Neural cell (in vitro differentiated cells): ENCODE results near the gene HNRNPK. TPM values are rescaled to one million over a fixed set of nuclear protein-coding genes. Genes with fewer than 3 reads are reported as not detected.

ENCODE experiments used
- H2AFZ ChIP-seq: fragments of 200-600, 300-800 bp; sonication (generic), shearing (Covaris generic); 2 replicates; pipeline ENCODE4 v1.6.0; 2014; ENCODE audit warnings: low read depth, mild to moderate bottlenecking, antibody characterized with exemption, low read length, moderate library complexity
- H3F3A ChIP-seq: fragments of 200-600 bp; shearing (Covaris generic); 2 replicates; pipeline ENCODE4 v1.6.1; 2016; ENCODE audit warnings: mild to moderate bottlenecking, moderate library complexity, mixed read lengths, antibody characterized with exemption, low read length; ENCODE audit not compliant: insufficient read depth, poor library complexity, severe bottlenecking
- H3K27ac ChIP-seq: fragments of 200-600, 300-800 bp; sonication (generic), shearing (Covaris generic); 2 replicates; pipeline ENCODE4 v1.5.1; 2014; ENCODE audit warnings: mild to moderate bottlenecking, low read length, moderate library complexity
- H3K27me3 ChIP-seq: fragments of 300-800, 200-600 bp; sonication (generic), shearing (Covaris generic); 2 replicates; pipeline ENCODE4 v1.6.0; 2014; ENCODE audit warnings: mild to moderate bottlenecking, low read depth, low read length, moderate library complexity; ENCODE audit not compliant: insufficient read depth
- H3K36me3 ChIP-seq: fragments of 300-800, 200-600 bp; sonication (generic), shearing (Covaris generic); 2 replicates; pipeline ENCODE4 v1.5.1; 2014; ENCODE audit warnings: mild to moderate bottlenecking, antibody characterized with exemption, low read length, moderate library complexity; ENCODE audit not compliant: insufficient read depth
- H3K4me2 ChIP-seq: fragments of 300-800, 200-600 bp; sonication (generic), shearing (Covaris generic); 2 replicates; pipeline ENCODE4 v1.6.0; 2014; ENCODE audit warnings: mild to moderate bottlenecking, low read length
- H3K4me3 ChIP-seq: fragments of 300-800, 200-600 bp; sonication (generic), shearing (Covaris generic); 2 replicates; pipeline ENCODE4 v1.5.1; 2014; ENCODE audit warnings: mild to moderate bottlenecking, low read length, moderate library complexity
- H3K79me2 ChIP-seq: fragments of 200-600 bp; shearing (Covaris generic); replicated peaks from 2 replicates; pipeline ENCODE4 v1.6.0; 2014; ENCODE audit warnings: mild to moderate bottlenecking, low read length, moderate library complexity; ENCODE audit not compliant: insufficient read depth
- H3K9ac ChIP-seq: fragments of 300-800, 200-600 bp; sonication (generic), shearing (Covaris generic); 2 replicates; pipeline ENCODE4 v1.6.1; 2016; ENCODE audit warnings: mild to moderate bottlenecking, low read length, mixed read lengths
- H3K9me2 ChIP-seq: fragments of 200-600 bp; shearing (Covaris generic); 2 replicates; pipeline ENCODE4 v1.6.1; 2016; ENCODE audit warnings: mild to moderate bottlenecking, low read length, mixed read lengths; ENCODE audit not compliant: insufficient read depth
- H3K9me3 ChIP-seq: fragments of 200-600, 300-800 bp; sonication (generic), shearing (Covaris generic); 2 replicates; pipeline ENCODE4 v1.6.1; 2016; ENCODE audit warnings: mild to moderate bottlenecking, mixed run types, low read length, moderate library complexity, mixed read lengths
- H4K20me1 ChIP-seq: fragments of 200-600 bp; shearing (Covaris generic); 2 replicates; pipeline ENCODE4 v1.6.1; 2016; ENCODE audit warnings: mild to moderate bottlenecking, mixed run types; ENCODE audit not compliant: insufficient read depth
- EP300 ChIP-seq: fragments of 450-650 bp; conservative IDR thresholded peaks from 2 replicates; pipeline ENCODE4 v1.6.1; 2014; ENCODE audit warnings: antibody characterized with exemption, mild to moderate bottlenecking, moderate library complexity; ENCODE audit not compliant: poor library complexity, severe bottlenecking
- EZH2 ChIP-seq: fragments of 200-600, 300-800 bp; shearing (Covaris generic), sonication (generic); IDR thresholded peaks from 2 replicates; pipeline ENCODE4 v1.6.1; 2014; ENCODE audit warnings: antibody characterized with exemption, low read length, borderline replicate concordance, mild to moderate bottlenecking; ENCODE audit not compliant: insufficient read depth, poor library complexity, severe bottlenecking
- MXI1 ChIP-seq: fragments of 450-650 bp; conservative IDR thresholded peaks from 2 replicates; pipeline ENCODE4 v1.6.1; 2014; ENCODE audit warnings: antibody characterized with exemption, mild to moderate bottlenecking; ENCODE audit not compliant: poor library complexity, severe bottlenecking
- POLR2AphosphoS5 ChIP-seq: IDR thresholded peaks from 2 replicates; pipeline ENCODE4 v1.6.1; 2012
- RAD21 ChIP-seq: fragments of 450-650 bp; conservative IDR thresholded peaks from 2 replicates; pipeline ENCODE4 v1.6.1; 2014; ENCODE audit warnings: antibody characterized with exemption, mild to moderate bottlenecking, moderate library complexity
- SMC3 ChIP-seq: fragments of 450-650 bp; conservative IDR thresholded peaks from 2 replicates; pipeline ENCODE4 v1.6.1; 2014; ENCODE audit warnings: antibody characterized with exemption, mild to moderate bottlenecking, moderate library complexity; ENCODE audit not compliant: poor library complexity
- TAF1 ChIP-seq: IDR thresholded peaks from 2 replicates; pipeline ENCODE4 v1.6.1; 2012; ENCODE audit warnings: low read depth
- polyA plus RNA-seq: library from polyadenylated mRNA; depleted of rRNA; stranded (reverse); fragments of >200 nt; gene quantifications from 2 replicates; pipeline ENCODE4 v1.2.3, GENCODE V29; 2014
- TF ChIP-seq, protein P1 (sequence below): fragments of 450-650 bp; IDR thresholded peaks from 2 replicates; pipeline ENCODE4 v1.5.1; 2014; ENCODE audit warnings: antibody characterized with exemption, mild to moderate bottlenecking, moderate library complexity; ENCODE audit not compliant: poor library complexity, severe bottlenecking
- TF ChIP-seq, protein P2 (sequence below): IDR thresholded peaks from 2 replicates; pipeline ENCODE4 v1.6.1; 2012; ENCODE audit warnings: borderline replicate concordance

Gene HNRNPK
- polyA plus RNA-seq, 1 donor from 2014 or later: 1,061 TPM

- no peaks in the 10 kb centered on the region for H4K20me1 ChIP-seq
- TF ChIP-seq MXI1: no peak
- no peak for TF ChIP-seq SMC3
- TF ChIP-seq RAD21: no peak
- TF ChIP-seq, protein P1, sequence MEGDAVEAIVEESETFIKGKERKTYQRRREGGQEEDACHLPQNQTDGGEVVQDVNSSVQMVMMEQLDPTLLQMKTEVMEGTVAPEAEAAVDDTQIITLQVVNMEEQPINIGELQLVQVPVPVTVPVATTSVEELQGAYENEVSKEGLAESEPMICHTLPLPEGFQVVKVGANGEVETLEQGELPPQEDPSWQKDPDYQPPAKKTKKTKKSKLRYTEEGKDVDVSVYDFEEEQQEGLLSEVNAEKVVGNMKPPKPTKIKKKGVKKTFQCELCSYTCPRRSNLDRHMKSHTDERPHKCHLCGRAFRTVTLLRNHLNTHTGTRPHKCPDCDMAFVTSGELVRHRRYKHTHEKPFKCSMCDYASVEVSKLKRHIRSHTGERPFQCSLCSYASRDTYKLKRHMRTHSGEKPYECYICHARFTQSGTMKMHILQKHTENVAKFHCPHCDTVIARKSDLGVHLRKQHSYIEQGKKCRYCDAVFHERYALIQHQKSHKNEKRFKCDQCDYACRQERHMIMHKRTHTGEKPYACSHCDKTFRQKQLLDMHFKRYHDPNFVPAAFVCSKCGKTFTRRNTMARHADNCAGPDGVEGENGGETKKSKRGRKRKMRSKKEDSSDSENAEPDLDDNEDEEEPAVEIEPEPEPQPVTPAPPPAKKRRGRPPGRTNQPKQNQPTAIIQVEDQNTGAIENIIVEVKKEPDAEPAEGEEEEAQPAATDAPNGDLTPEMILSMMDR: no peak
- TF ChIP-seq TAF1: no peak
- TF ChIP-seq EZH2: no peak
- TF ChIP-seq, protein P2, sequence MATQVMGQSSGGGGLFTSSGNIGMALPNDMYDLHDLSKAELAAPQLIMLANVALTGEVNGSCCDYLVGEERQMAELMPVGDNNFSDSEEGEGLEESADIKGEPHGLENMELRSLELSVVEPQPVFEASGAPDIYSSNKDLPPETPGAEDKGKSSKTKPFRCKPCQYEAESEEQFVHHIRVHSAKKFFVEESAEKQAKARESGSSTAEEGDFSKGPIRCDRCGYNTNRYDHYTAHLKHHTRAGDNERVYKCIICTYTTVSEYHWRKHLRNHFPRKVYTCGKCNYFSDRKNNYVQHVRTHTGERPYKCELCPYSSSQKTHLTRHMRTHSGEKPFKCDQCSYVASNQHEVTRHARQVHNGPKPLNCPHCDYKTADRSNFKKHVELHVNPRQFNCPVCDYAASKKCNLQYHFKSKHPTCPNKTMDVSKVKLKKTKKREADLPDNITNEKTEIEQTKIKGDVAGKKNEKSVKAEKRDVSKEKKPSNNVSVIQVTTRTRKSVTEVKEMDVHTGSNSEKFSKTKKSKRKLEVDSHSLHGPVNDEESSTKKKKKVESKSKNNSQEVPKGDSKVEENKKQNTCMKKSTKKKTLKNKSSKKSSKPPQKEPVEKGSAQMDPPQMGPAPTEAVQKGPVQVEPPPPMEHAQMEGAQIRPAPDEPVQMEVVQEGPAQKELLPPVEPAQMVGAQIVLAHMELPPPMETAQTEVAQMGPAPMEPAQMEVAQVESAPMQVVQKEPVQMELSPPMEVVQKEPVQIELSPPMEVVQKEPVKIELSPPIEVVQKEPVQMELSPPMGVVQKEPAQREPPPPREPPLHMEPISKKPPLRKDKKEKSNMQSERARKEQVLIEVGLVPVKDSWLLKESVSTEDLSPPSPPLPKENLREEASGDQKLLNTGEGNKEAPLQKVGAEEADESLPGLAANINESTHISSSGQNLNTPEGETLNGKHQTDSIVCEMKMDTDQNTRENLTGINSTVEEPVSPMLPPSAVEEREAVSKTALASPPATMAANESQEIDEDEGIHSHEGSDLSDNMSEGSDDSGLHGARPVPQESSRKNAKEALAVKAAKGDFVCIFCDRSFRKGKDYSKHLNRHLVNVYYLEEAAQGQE: no peak
- no peak for TF ChIP-seq POLR2AphosphoS5
- no peak for TF ChIP-seq EP300
- no peaks in the 10 kb centered on the region for H3K9me3 ChIP-seq
- no peaks in the 10 kb centered on the region for H3F3A ChIP-seq
- H3K27ac ChIP-seq: no peak overlapping the region
- no peaks in the 10 kb centered on the region for H3K36me3 ChIP-seq
- H2AFZ ChIP-seq: no peak overlapping the region
- no peaks in the 10 kb centered on the region for H3K27me3 ChIP-seq
- no peak overlapping the region for H3K4me3 ChIP-seq
- H3K79me2 ChIP-seq: no peaks in the 10 kb centered on the region
- H3K9me2 ChIP-seq: no peaks in the 10 kb centered on the region
- H3K4me2 ChIP-seq: no peak overlapping the region
- no peak overlapping the region for H3K9ac ChIP-seq
Measured at GRCh38 chr9:83935276-83935935, 44.6 kb downstream of the HNRNPK start.

- no peak for TF ChIP-seq TAF1
- TF ChIP-seq, protein P1: no peak
- no peak for TF ChIP-seq POLR2AphosphoS5
- no peak for TF ChIP-seq EP300
- no peak for TF ChIP-seq MXI1
- TF ChIP-seq SMC3: no peak
- TF ChIP-seq, protein P2: no peak
- no peak for TF ChIP-seq EZH2
- no peak for TF ChIP-seq RAD21
- Histone ChIP-seq H3K4me3 (no peak overlapping the region), H4K20me1 (no peaks in the 10 kb centered on the region), H2AFZ (no peak overlapping the region), H3K79me2 (no peaks in the 10 kb centered on the region), H3K9me3 (no peaks in the 10 kb centered on the region), H3K36me3 (no peaks in the 10 kb centered on the region), H3F3A (no peaks in the 10 kb centered on the region), H3K27ac (no peak overlapping the region), H3K4me2 (no peak overlapping the region), H3K27me3 (no peaks in the 10 kb centered on the region), H3K9ac (no peak overlapping the region), H3K9me2 (no peaks in the 10 kb centered on the region)
Measured at GRCh38 chr9:83934569-83935275, 45.3 kb downstream of the HNRNPK start.
